ENCODE data around the gene AGBL1. TPM values are rescaled to one million over a fixed set of nuclear protein-coding genes. Genes with fewer than 3 reads are reported as not detected.
"Not testable (repeated sequence)": the region's sequence is repeated elsewhere in the genome, so short reads cannot be mapped to it uniquely, and the experiment has no call there.

The AGBL1 gene
- total RNA-seq, 1 donor: not detected

DNA sequence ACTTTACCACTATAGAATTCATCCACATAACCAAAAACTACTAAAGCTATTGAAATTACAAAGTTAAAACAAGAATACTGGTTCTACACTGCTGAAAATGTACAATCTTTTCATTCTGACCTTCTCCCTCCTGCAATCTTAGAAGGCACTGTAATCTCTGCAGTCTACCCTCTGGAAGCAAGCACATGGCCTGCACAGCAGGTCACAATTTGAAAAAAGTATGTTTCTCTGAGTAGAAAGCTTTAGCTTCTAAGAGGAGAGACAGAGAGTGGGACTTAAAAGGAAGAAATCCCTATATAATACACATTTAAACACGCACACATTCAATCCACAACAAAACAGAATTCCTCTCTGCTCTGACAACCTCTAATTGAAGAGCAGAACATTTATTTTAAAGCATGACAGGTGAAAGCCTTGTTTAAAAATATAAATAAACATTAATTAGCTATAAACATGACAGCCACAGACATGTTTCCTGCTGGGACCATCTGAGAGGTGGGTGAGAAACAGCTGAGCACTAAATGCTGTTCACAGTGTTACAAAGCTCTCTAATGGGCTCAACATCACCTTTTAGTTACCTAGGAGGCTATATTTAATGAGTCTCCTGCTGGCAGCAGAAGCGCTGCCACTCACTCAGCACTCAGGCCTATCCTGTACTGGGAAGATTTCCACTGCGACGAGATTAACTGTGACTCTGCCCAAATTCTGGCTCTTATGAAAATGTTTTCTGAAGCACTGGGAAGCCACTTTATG is 447.4 kb downstream of the AGBL1 start:
- H3K4me3 ChIP-seq (ENCODE audit: low read depth, low read length): no peak overlapping the region
- TF ChIP-seq CTCF (IDR thresholded peaks at IDR 0.05; ENCODE audit: insufficient read depth, low read depth, low read length): no peak
- DNase-seq (ENCODE audit: low read depth): no peak

- not testable (repeated sequence) for H3K4me3 ChIP-seq (ENCODE audit: low read depth, low read length); DNase-seq (ENCODE audit: low read depth)
Measured at GRCh38 chr15:86528094-86528493, 448.4 kb downstream of the AGBL1 start.

GRCh38 chr15:86538141-86538540 is 458.5 kb downstream of the AGBL1 start:
- H3K4me3 ChIP-seq (ENCODE audit: low read depth, low read length): no peak overlapping the region
- DNase-seq (ENCODE audit: low read depth): no peak
- TF ChIP-seq CTCF (IDR thresholded peaks at IDR 0.05; ENCODE audit: insufficient read depth, low read depth, low read length): no peak

- DNase-seq (ENCODE audit: low read depth): no peak
- H3K4me3 ChIP-seq (ENCODE audit: low read depth, low read length): no peak overlapping the region
- TF ChIP-seq CTCF (IDR thresholded peaks at IDR 0.05; ENCODE audit: insufficient read depth, low read depth, low read length): no peak
Measured at GRCh38 chr15:86540840-86541467, 461.3 kb downstream of the AGBL1 start.

GRCh38 chr15:86541540-86541939 is 461.9 kb downstream of the AGBL1 start:
- DNase-seq (ENCODE audit: low read depth): no peak
- H3K4me3 ChIP-seq (ENCODE audit: low read depth, low read length): no peak overlapping the region
- no peak for TF ChIP-seq CTCF (IDR thresholded peaks at IDR 0.05; ENCODE audit: insufficient read depth, low read depth, low read length)

DNA sequence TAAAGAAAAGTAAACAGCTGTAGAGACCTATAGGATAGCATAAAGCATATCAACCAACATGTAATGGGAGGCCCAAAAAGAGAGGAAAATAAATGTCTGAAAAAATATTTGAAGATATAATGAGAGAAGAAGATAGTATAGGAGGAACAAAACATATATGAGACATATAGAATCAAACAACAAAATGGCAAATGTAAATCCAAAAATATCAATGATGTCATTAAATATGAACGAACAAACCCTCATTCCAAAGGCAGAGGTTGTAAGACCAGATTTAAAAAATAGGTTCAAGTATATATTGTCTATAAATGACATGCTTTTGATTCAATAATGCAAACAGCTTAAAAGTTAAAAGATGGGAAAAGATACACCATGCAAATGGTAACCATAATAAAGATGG is 470.4 kb downstream of the AGBL1 start:
- no peak overlapping the region for H3K4me3 ChIP-seq (ENCODE audit: low read depth, low read length)
- DNase-seq (ENCODE audit: low read depth): no peak
- TF ChIP-seq CTCF (IDR thresholded peaks at IDR 0.05; ENCODE audit: insufficient read depth, low read depth, low read length): no peak

GRCh38 chr15:86553108-86553507 is 473.4 kb downstream of the AGBL1 start:
- no peak for TF ChIP-seq CTCF (IDR thresholded peaks at IDR 0.05; ENCODE audit: insufficient read depth, low read depth, low read length)
- DNase-seq (ENCODE audit: low read depth): no peak
- H3K4me3 ChIP-seq (ENCODE audit: low read depth, low read length): no peak overlapping the region
